ENCODE results near the gene FXYD1.

- TF ChIP-seq, protein P1, sequence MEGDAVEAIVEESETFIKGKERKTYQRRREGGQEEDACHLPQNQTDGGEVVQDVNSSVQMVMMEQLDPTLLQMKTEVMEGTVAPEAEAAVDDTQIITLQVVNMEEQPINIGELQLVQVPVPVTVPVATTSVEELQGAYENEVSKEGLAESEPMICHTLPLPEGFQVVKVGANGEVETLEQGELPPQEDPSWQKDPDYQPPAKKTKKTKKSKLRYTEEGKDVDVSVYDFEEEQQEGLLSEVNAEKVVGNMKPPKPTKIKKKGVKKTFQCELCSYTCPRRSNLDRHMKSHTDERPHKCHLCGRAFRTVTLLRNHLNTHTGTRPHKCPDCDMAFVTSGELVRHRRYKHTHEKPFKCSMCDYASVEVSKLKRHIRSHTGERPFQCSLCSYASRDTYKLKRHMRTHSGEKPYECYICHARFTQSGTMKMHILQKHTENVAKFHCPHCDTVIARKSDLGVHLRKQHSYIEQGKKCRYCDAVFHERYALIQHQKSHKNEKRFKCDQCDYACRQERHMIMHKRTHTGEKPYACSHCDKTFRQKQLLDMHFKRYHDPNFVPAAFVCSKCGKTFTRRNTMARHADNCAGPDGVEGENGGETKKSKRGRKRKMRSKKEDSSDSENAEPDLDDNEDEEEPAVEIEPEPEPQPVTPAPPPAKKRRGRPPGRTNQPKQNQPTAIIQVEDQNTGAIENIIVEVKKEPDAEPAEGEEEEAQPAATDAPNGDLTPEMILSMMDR (IDR thresholded peaks at IDR 0.05; ENCODE audit: low read depth, low read length), result no peak
- TF ChIP-seq EZH2phosphoT487 (IDR thresholded peaks at IDR 0.05; ENCODE audit: low read depth), result no peak
Observed at GRCh38 chr19:35094656-35095055, 44.0 kb upstream of the FXYD1 start.

Measured in OCI-LY3 (cell line).